GM12878 (cell line): ENCODE data around the gene ZSWIM6. TPM values are rescaled to one million over a fixed set of nuclear protein-coding genes. Genes with fewer than 3 reads are reported as not detected.

ENCODE experiments used
- ATAC-seq: fragments of 200-7000 bp; cut with Tn5 transposase; 3 replicates; pipeline ENCODE4 v1.9.1; 2020; ENCODE audit warnings: mild to moderate bottlenecking, moderate library complexity
- BruUV-seq: library from RNA; stranded (reverse); fragments of 400-500 nt; replicated peaks from 2 replicates; lab custom pipeline; 2021; lab: Mats Ljungman, UMichigan
- CTCF ChIA-PET: fragments of 300-600 bp; sonication (Branson Sonifier 250); formaldehyde crosslinking; extraction: SDS; loops from one replicate; lab custom pipeline; 2021; ENCODE audit warnings: inconsistent platforms; lab: Yijun Ruan, JAX
- POLR2A ChIA-PET: fragments of 350-600 bp; formaldehyde crosslinking; extraction: SDS; loops from one replicate; lab custom pipeline; 2021; ENCODE audit warnings: inconsistent platforms; lab: Charles Lee
- RAD21 ChIA-PET: fragments of 300-600 bp; sonication (Branson Sonifier 250); formaldehyde crosslinking; loops from one replicate; lab custom pipeline; 2023; ENCODE audit warnings: antibody characterized with exemption; ENCODE audit not compliant: unreplicated experiment; lab: Charles Lee
- SMC1A ChIA-PET: fragments of 300-600 bp; sonication (Branson Sonifier 250); formaldehyde crosslinking; loops from one replicate; lab custom pipeline; 2023; ENCODE audit not compliant: unreplicated experiment, uncharacterized antibody; lab: Charles Lee
- DNase-seq: peaks from one replicate; pipeline ENCODE4 v3.0.0-alpha.2; 2011; ENCODE audit warnings: low read depth, low spot score
- FAIRE-seq: peaks from 3 replicates; lab custom pipeline; 2011; peaks lifted over from hg19 to GRCh38; lab: Jason Lieb, UNC
- H2AFZ ChIP-seq: 2 replicates; pipeline ENCODE4 v1.6.0; 2011; ENCODE audit warnings: low read depth, low read length, control low read depth; ENCODE audit not compliant: control insufficient read depth
- H3K27ac ChIP-seq: 2 replicates; pipeline ENCODE4 v1.5.1; 2011; ENCODE audit warnings: control low read depth; ENCODE audit not compliant: control insufficient read depth, insufficient read depth
- H3K27me3 ChIP-seq, 2 experiments: replicated peaks in 1 of 2; 2 replicates each; pipeline versions ENCODE4 v1.6.0 to v1.6.1; 2011; ENCODE audit warnings: low read length in 1 of 2; ENCODE audit not compliant: control insufficient read depth in 2 of 2, insufficient read depth in 2 of 2
- H3K36me3 ChIP-seq, 2 experiments: 2 replicates each; pipeline ENCODE4 v1.5.1; 2011; ENCODE audit warnings: low read length in 1 of 2; ENCODE audit not compliant: control insufficient read depth in 2 of 2, insufficient read depth in 2 of 2
- H3K4me1 ChIP-seq: 2 replicates; pipeline ENCODE4 v1.6.1; 2011; ENCODE audit warnings: mild to moderate bottlenecking, low read length, moderate library complexity, mixed read lengths; ENCODE audit not compliant: control insufficient read depth, insufficient read depth
- H3K4me2 ChIP-seq: 2 replicates; pipeline ENCODE4 v1.6.0; 2011; ENCODE audit warnings: control low read depth; ENCODE audit not compliant: control insufficient read depth, insufficient read depth
- H3K4me3 ChIP-seq: fragments of 200-600 bp; sonication (generic); 2 replicates; pipeline ENCODE4 v1.5.1; 2016
- H3K79me2 ChIP-seq: 2 replicates; pipeline ENCODE4 v1.6.0; 2011; ENCODE audit warnings: low read length; ENCODE audit not compliant: control insufficient read depth, insufficient read depth
- H3K9ac ChIP-seq: 2 replicates; pipeline ENCODE4 v1.8.0; 2011; ENCODE audit warnings: low read length, control low read depth, mixed read lengths; ENCODE audit not compliant: control insufficient read depth, insufficient read depth
- H3K9me3 ChIP-seq: replicated peaks from 3 replicates; pipeline ENCODE4 v1.5.1; 2011; ENCODE audit warnings: mild to moderate bottlenecking, low read length; ENCODE audit not compliant: control insufficient read depth, insufficient read depth
- H4K20me1 ChIP-seq: 2 replicates; pipeline ENCODE4 v1.6.0; 2011; ENCODE audit not compliant: control insufficient read depth, insufficient read depth
- POU2F2 ChIP-seq: IDR thresholded peaks from 3 replicates; pipeline ENCODE4 v1.6.1; 2011; ENCODE audit warnings: low read depth, mild to moderate bottlenecking, low read length, borderline replicate concordance
- WGBS: methylation state at CpG from one replicate; pipeline ENCODE4 v1.1.6; 2016; ENCODE audit warnings: low lambda C conversion rate; ENCODE audit not compliant: insufficient replicate concordance, insufficient coverage; ENCODE audit errors: missing lambda C conversion rate; 5-methylcytosine and 5-hydroxymethylcytosine counted together
- in situ Hi-C: fragments of 300-500 bp; cut with MboI; formaldehyde crosslinking; loops from 9 replicates; pipeline ENCODE4 v1.14.3; 2018; ENCODE audit warnings: mixed read lengths
- intact Hi-C: fragments of 100-400 bp; cut with micrococcal nuclease; formaldehyde crosslinking; loops from one replicate; pipeline ENCODE4 v1.14.2; 2022; ENCODE audit not compliant: unreplicated experiment
- polyA plus RNA-seq, 11 experiments: library from polyadenylated mRNA; depleted of rRNA in 4 of 11; unstranded in 6 of 11; stranded (reverse) in 5 of 11; fragments of >200 nt; fragmentation: Nextera tagmentation in 4 of 11; fragmentation: Illumina TruSeq in 1 of 11; extraction: Ambion mirVana in 4 of 11; extraction: Trizol in 1 of 11; gene quantifications; 1 replicate in 1 of 11; 2 replicates in 10 of 11; pipeline versions ENCODE4 v1.2.1 to v1.2.3, GENCODE V29; 2011 to 2016; ENCODE audit warnings: inconsistent platforms in 2 of 11, missing spikeins in 2 of 11, low read depth in 1 of 11
- total RNA-seq, 4 experiments: library from RNA; depleted of rRNA in 3 of 4; stranded (reverse); fragments of >200 nt in 3 of 4; fragmentation: Illumina TruSeq in 1 of 4; extraction: Trizol in 1 of 4; gene quantifications; 2 replicates each; pipeline versions ENCODE4 v1.2.1 to v1.2.3, GENCODE V29; 2013 to 2021
- TF ChIP-seq, protein P1 (sequence below): fragments of 450-650 bp; formaldehyde crosslinking; IDR thresholded peaks from 2 replicates; pipeline ENCODE4 v1.4.0; 2020; ENCODE audit warnings: mild to moderate bottlenecking, moderate library complexity

ZSWIM6 gene
- total and polyA plus RNA-seq, 10 of the 15 experiments (the other 5 are each of a cell fraction or from before 2014, with no cell fraction given), result 0.53 to 6.2 (median 3.4) TPM

DNA sequence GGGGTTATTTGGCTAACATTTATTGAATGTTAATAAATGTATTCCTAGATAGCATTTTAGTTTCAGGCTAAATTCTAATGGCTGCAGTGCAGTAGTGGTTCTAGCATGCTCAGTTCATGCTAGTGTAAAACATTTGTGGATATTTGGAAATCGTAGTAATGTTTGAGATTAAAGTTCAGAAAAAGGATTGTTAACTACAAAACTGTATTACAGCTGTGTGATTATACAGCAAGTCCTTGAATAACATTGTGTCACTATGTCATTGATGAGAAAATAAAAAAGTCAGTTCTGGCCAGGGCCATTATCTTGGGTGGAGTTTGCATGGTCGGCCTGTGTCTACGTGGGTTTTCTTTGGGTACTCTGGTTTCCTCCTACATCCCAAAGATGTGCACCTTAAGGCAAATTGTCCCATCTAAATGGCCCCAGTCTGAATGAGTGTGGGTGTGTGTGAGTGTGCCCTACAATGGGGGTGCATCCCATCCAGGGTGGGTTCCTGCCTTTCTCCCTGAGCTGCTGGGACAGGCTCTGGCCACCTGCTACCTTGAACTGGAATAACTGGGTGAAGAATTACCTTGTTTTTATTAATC, 8.8 kb downstream of the ZSWIM6 start:
- POLR2A ChIA-PET, result no interaction called here

More for the DNA sequence above, 8.8 kb downstream of the ZSWIM6 start:
- no peak overlapping the region for H3K4me3 ChIP-seq
- no peak overlapping the region for H3K4me2 ChIP-seq
- WGBS, result 57% methylated on average over 3 of the region's 3 CpGs
- no peak overlapping the region for H2AFZ ChIP-seq
- ChIA-PET CTCF (no interaction called here), SMC1A (interaction anchor here (1.2 kb wide), 1 partner anchor 25 kb away, joined by 3 read pairs; no protein-coding TSS in a partner anchor), RAD21 (interaction anchor here (1.0 kb wide), 1 partner anchor 65 kb away, joined by 3 read pairs; no protein-coding TSS in a partner anchor)
- FAIRE-seq, result no peak
- no peaks in the 10 kb centered on the region for H3K4me1 ChIP-seq
- TF ChIP-seq, protein P1, sequence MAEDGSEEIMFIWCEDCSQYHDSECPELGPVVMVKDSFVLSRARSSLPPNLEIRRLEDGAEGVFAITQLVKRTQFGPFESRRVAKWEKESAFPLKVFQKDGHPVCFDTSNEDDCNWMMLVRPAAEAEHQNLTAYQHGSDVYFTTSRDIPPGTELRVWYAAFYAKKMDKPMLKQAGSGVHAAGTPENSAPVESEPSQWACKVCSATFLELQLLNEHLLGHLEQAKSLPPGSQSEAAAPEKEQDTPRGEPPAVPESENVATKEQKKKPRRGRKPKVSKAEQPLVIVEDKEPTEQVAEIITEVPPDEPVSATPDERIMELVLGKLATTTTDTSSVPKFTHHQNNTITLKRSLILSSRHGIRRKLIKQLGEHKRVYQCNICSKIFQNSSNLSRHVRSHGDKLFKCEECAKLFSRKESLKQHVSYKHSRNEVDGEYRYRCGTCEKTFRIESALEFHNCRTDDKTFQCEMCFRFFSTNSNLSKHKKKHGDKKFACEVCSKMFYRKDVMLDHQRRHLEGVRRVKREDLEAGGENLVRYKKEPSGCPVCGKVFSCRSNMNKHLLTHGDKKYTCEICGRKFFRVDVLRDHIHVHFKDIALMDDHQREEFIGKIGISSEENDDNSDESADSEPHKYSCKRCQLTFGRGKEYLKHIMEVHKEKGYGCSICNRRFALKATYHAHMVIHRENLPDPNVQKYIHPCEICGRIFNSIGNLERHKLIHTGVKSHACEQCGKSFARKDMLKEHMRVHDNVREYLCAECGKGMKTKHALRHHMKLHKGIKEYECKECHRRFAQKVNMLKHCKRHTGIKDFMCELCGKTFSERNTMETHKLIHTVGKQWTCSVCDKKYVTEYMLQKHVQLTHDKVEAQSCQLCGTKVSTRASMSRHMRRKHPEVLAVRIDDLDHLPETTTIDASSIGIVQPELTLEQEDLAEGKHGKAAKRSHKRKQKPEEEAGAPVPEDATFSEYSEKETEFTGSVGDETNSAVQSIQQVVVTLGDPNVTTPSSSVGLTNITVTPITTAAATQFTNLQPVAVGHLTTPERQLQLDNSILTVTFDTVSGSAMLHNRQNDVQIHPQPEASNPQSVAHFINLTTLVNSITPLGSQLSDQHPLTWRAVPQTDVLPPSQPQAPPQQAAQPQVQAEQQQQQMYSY, result no peak
- TF ChIP-seq POU2F2, result no peak
- no peak for DNase-seq
- no peaks in the 10 kb centered on the region; the same call in 1 of the 2 replicates for H4K20me1 ChIP-seq
- in situ Hi-C loops, result no loop called here
- no peak overlapping the region for H3K9ac ChIP-seq
- peak; percentile 11; the same call in 2 of the 3 replicates for ATAC-seq
- H3K36me3 ChIP-seq, result no peaks in the 10 kb centered on the region
- no peaks in the 10 kb centered on the region for H3K27me3 ChIP-seq
- BruUV-seq, result no TSS peak
- no peaks in the 10 kb centered on the region for H3K79me2 ChIP-seq
- H3K9me3 ChIP-seq, result no peaks in the 10 kb centered on the region
- intact Hi-C loops, result no loop called here
- H3K27ac ChIP-seq, result no peak overlapping the region
